KMS-11 (cell line): ENCODE data around the gene DDOST.
"Not testable (repeated sequence)": the region's sequence is repeated elsewhere in the genome, so short reads cannot be mapped to it uniquely, and the experiment has no call there.

ENCODE experiments used
- H2AFZ ChIP-seq: fragments of 200-600 bp; sonication (generic); 2 replicates; pipeline ENCODE4 v1.6.1; 2016; ENCODE audit warnings: antibody characterized with exemption, mixed run types, low read depth
- H3K27ac ChIP-seq: fragments of 200-600 bp; sonication (generic); 2 replicates; pipeline ENCODE4 v1.6.1; 2016; ENCODE audit warnings: mild to moderate bottlenecking, mixed run types
- H3K27me3 ChIP-seq: fragments of 200-600 bp; sonication (generic); 2 replicates; pipeline ENCODE4 v1.6.1; 2017; ENCODE audit warnings: mild to moderate bottlenecking, low read depth, mixed run types, moderate library complexity; ENCODE audit not compliant: insufficient read depth
- H3K36me3 ChIP-seq: fragments of 200-600 bp; sonication (generic); 2 replicates; pipeline ENCODE4 v1.6.1; 2017; ENCODE audit warnings: mild to moderate bottlenecking, mixed run types; ENCODE audit not compliant: insufficient read depth
- H3K4me1 ChIP-seq: fragments of 200-600 bp; sonication (generic); 2 replicates; pipeline ENCODE4 v1.6.1; 2016; ENCODE audit warnings: mild to moderate bottlenecking, low read depth, mixed run types; ENCODE audit not compliant: poor library complexity, severe bottlenecking
- H3K4me2 ChIP-seq: fragments of 200-600 bp; sonication (generic); 2 replicates; pipeline ENCODE4 v1.7.0; 2016; ENCODE audit warnings: mild to moderate bottlenecking, mixed run types
- H3K4me3 ChIP-seq: fragments of 200-600 bp; sonication (generic); IDR thresholded peaks from 2 replicates; pipeline ENCODE4 v1.6.1; 2017; ENCODE audit warnings: low read depth, low read length, mixed read lengths; ENCODE audit not compliant: insufficient read depth
- H3K79me2 ChIP-seq: fragments of 200-600 bp; sonication (generic); 2 replicates; pipeline ENCODE4 v1.6.1; 2016; ENCODE audit warnings: low read depth, mixed run types; ENCODE audit not compliant: insufficient read depth
- H3K9ac ChIP-seq: fragments of 200-600 bp; sonication (generic); 2 replicates; pipeline ENCODE4 v1.6.1; 2016; ENCODE audit warnings: mild to moderate bottlenecking, mixed run types
- H4K20me1 ChIP-seq: fragments of 200-600 bp; sonication (generic); 2 replicates; pipeline ENCODE4 v1.6.1; 2016; ENCODE audit warnings: mild to moderate bottlenecking, mixed run types; ENCODE audit not compliant: insufficient read depth
- CTCF ChIP-seq: fragments of 200-600 bp; sonication (generic); conservative IDR thresholded peaks from 2 replicates; pipeline ENCODE4 v1.6.1; 2017; ENCODE audit warnings: low read depth, mild to moderate bottlenecking, antibody characterized with exemption, low read length, moderate library complexity, mixed read lengths

The DDOST gene

GRCh38 chr1:20612221-20612746 lies 48.9 kb downstream of the DDOST start:
- Histone ChIP-seq H3K79me2 (no peaks in the 10 kb centered on the region), H3K9ac (no peak overlapping the region), H3K27me3 (peaks cover 11% of the 10 kb centered on the region; the same call in 1 of the 2 replicates), H3K27ac (no peak overlapping the region), H4K20me1 (no peaks in the 10 kb centered on the region), H3K4me2 (no peak overlapping the region), H3K36me3 (no peaks in the 10 kb centered on the region), H3K4me1 (no peaks in the 10 kb centered on the region), H2AFZ (no peak overlapping the region), H3K4me3 (no peak overlapping the region)
- no peak for TF ChIP-seq CTCF

GRCh38 chr1:20611652-20612051 lies 49.5 kb downstream of the DDOST start:
- Histone ChIP-seq H3K36me3 (no peaks in the 10 kb centered on the region), H3K4me1 (no peaks in the 10 kb centered on the region), H3K4me3 (no peak overlapping the region), H3K79me2 (no peaks in the 10 kb centered on the region), H3K4me2 (no peak overlapping the region), H3K9ac (no peak overlapping the region), H4K20me1 (no peaks in the 10 kb centered on the region), H3K27me3 (peaks cover 14% of the 10 kb centered on the region; the same call in 1 of the 2 replicates), H3K27ac (no peak overlapping the region), H2AFZ (no peak overlapping the region)
- TF ChIP-seq CTCF: no peak

DNA sequence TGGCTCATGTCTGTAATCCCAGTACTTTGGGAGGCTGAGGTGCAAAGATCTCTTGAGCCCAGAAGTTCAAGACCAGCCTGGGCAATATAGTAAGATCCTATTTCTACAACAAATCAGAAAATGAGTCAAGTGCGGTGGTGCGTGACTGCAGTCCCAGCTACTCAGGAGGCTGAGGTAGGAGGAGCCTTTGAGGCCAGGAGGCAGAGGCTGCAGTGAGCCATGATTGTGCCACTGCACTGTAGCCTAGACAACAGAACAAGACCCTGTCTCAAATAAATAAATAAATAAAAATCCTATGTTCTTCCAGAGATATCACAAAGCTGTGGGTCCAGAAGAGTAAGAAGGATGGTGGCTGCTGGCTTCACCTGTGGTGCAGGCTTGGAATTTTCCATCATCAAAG lies 50.2 kb downstream of the DDOST start:
- Histone ChIP-seq H3K4me2 (no peak overlapping the region), H3K27ac (no peak overlapping the region)

GRCh38 chr1:20609541-20609940 lies 51.6 kb downstream of the DDOST start:
- Histone ChIP-seq H3K9ac (no peak overlapping the region), H3K36me3 (no peaks in the 10 kb centered on the region), H4K20me1 (no peaks in the 10 kb centered on the region), H3K4me2 (no peak overlapping the region), H2AFZ (no peak overlapping the region), H3K27me3 (peaks cover 10% of the 10 kb centered on the region; the same call in 1 of the 2 replicates), H3K4me1 (no peaks in the 10 kb centered on the region), H3K4me3 (no peak overlapping the region), H3K27ac (no peak overlapping the region), H3K79me2 (no peaks in the 10 kb centered on the region)
- no peak for TF ChIP-seq CTCF

More for the DNA sequence above, 50.2 kb downstream of the DDOST start:
- Histone ChIP-seq H3K79me2 (no peaks in the 10 kb centered on the region), H2AFZ (no peak overlapping the region), H3K9ac (no peak overlapping the region), H3K4me3 (no peak overlapping the region), H3K36me3 (no peaks in the 10 kb centered on the region), H4K20me1 (no peaks in the 10 kb centered on the region), H3K27me3 (peaks cover 10% of the 10 kb centered on the region; the same call in 1 of the 2 replicates), H3K4me1 (no peaks in the 10 kb centered on the region)
- TF ChIP-seq CTCF: no peak

DNA sequence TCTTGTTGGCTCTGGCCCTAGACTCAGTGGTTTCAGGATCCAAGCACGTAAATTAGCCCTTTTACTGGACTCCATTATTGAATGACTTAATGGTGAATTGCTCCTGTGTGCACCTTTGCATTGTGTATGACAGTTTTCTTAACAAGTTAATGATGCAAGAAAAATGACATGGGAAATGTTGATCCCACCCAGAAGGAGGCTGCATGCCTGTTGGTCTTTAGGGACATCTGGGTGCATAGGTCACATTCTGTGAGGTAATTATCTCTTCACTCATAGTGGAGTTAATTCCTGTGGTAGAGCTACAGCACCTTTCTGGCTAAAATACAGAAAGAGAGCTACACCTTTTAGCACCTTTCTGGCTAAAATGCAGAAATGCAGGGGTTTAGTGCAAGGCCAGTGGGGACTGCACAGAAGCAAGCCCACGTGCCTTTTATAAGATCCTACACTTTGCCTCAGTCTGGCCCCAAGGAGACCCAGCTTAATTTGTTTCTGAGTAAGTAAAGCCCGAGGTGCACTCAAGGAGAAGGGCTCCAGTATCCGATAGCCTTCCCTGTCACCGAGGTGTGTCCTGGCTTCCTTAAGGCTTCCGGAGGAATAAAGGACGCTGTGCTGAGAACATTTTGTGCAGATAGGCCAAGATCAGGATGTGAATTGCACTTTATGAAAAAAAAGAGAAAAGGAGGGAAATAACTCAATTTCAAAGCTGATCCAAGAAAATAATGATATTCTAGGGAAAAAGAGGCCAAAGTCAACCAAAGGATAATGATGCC lies 54.2 kb downstream of the DDOST start:
- not testable (repeated sequence) for H3K27ac ChIP-seq, H3K4me1 ChIP-seq, H3K9ac ChIP-seq, H4K20me1 ChIP-seq, H3K79me2 ChIP-seq, H3K4me3 ChIP-seq, H3K36me3 ChIP-seq, H3K4me2 ChIP-seq, H2AFZ ChIP-seq
- peaks cover 18% of the 10 kb centered on the region; the same call in 1 of the 2 replicates for H3K27me3 ChIP-seq
